ENCODE measurements around the gene CIPC.

The CIPC gene

GRCh38 chr14:77144412-77145115 lies 46.5 kb downstream of the CIPC start:
- H3K9me2 ChIP-seq (replicated peaks; ENCODE audit: insufficient read depth, low read length), result no peaks in the 10 kb centered on the region
- H3K79me2 ChIP-seq (ENCODE audit: insufficient read depth, low read length), result no peaks in the 10 kb centered on the region
- no peak overlapping the region for H3K27ac ChIP-seq (ENCODE audit: low read depth, low read length)
- H3K9me3 ChIP-seq (ENCODE audit: insufficient read depth, low read length), result no peaks in the 10 kb centered on the region
- H3K36me3 ChIP-seq (ENCODE audit: low read length), result no peaks in the 10 kb centered on the region
- no peak overlapping the region for H3K9ac ChIP-seq (ENCODE audit: low read length)
- no peak overlapping the region for H3K4me3 ChIP-seq (ENCODE audit: insufficient read depth, low read length, poor library complexity, severe bottlenecking)
- no peak overlapping the region for H3K4me2 ChIP-seq (ENCODE audit: low read depth, low read length, poor library complexity, severe bottlenecking)
- no peak overlapping the region for H2AFZ ChIP-seq (ENCODE audit: low read depth, low read length, severe bottlenecking)
- no peaks in the 10 kb centered on the region for H4K20me1 ChIP-seq (ENCODE audit: low read depth, low read length)
- TF ChIP-seq CTCF (IDR thresholded peaks at IDR 0.05; ENCODE audit: insufficient read depth, low read length, poor library complexity, severe bottlenecking) (no peak), EZH2phosphoT487 (conservative IDR thresholded peaks at IDR 0.05; ENCODE audit: low read length) (no peak)
- H3F3A ChIP-seq (ENCODE audit: insufficient read depth), result no peaks in the 10 kb centered on the region
- H3K27me3 ChIP-seq (ENCODE audit: low read length), result no peaks in the 10 kb centered on the region

- no peak overlapping the region for H2AFZ ChIP-seq (ENCODE audit: low read depth, low read length, severe bottlenecking)
- no peak overlapping the region for H3K27ac ChIP-seq (ENCODE audit: low read depth, low read length)
- no peaks in the 10 kb centered on the region for H3K27me3 ChIP-seq (ENCODE audit: low read length)
- H3K79me2 ChIP-seq (ENCODE audit: insufficient read depth, low read length), result no peaks in the 10 kb centered on the region
- H3K9me3 ChIP-seq (ENCODE audit: insufficient read depth, low read length), result no peaks in the 10 kb centered on the region
- TF ChIP-seq EZH2phosphoT487 (conservative IDR thresholded peaks at IDR 0.05; ENCODE audit: low read length), result no peak
- no peak for TF ChIP-seq CTCF (IDR thresholded peaks at IDR 0.05; ENCODE audit: insufficient read depth, low read length, poor library complexity, severe bottlenecking)
- no peaks in the 10 kb centered on the region for H3F3A ChIP-seq (ENCODE audit: insufficient read depth)
- no peak overlapping the region for H3K4me3 ChIP-seq (ENCODE audit: insufficient read depth, low read length, poor library complexity, severe bottlenecking)
- H3K9me2 ChIP-seq (replicated peaks; ENCODE audit: insufficient read depth, low read length), result no peaks in the 10 kb centered on the region
- H3K36me3 ChIP-seq (ENCODE audit: low read length), result no peaks in the 10 kb centered on the region
- H3K9ac ChIP-seq (ENCODE audit: low read length), result no peak overlapping the region
- no peaks in the 10 kb centered on the region for H4K20me1 ChIP-seq (ENCODE audit: low read depth, low read length)
- H3K4me2 ChIP-seq (ENCODE audit: low read depth, low read length, poor library complexity, severe bottlenecking), result no peak overlapping the region
Observed at GRCh38 chr14:77145975-77146740, 48.1 kb downstream of the CIPC start.

- H2AFZ ChIP-seq (ENCODE audit: low read depth, low read length, severe bottlenecking), result no peak overlapping the region
- H4K20me1 ChIP-seq (ENCODE audit: low read depth, low read length), result no peaks in the 10 kb centered on the region
- H3K27me3 ChIP-seq (ENCODE audit: low read length), result no peaks in the 10 kb centered on the region
- no peaks in the 10 kb centered on the region for H3K79me2 ChIP-seq (ENCODE audit: insufficient read depth, low read length)
- no peak overlapping the region for H3K4me3 ChIP-seq (ENCODE audit: insufficient read depth, low read length, poor library complexity, severe bottlenecking)
- no peaks in the 10 kb centered on the region for H3K36me3 ChIP-seq (ENCODE audit: low read length)
- TF ChIP-seq EZH2phosphoT487 (conservative IDR thresholded peaks at IDR 0.05; ENCODE audit: low read length) (no peak), CTCF (IDR thresholded peaks at IDR 0.05; ENCODE audit: insufficient read depth, low read length, poor library complexity, severe bottlenecking) (no peak)
- no peak overlapping the region for H3K27ac ChIP-seq (ENCODE audit: low read depth, low read length)
- no peaks in the 10 kb centered on the region for H3K9me3 ChIP-seq (ENCODE audit: insufficient read depth, low read length)
- H3K9ac ChIP-seq (ENCODE audit: low read length), result no peak overlapping the region
- H3F3A ChIP-seq (ENCODE audit: insufficient read depth), result no peaks in the 10 kb centered on the region
- no peak overlapping the region for H3K4me2 ChIP-seq (ENCODE audit: low read depth, low read length, poor library complexity, severe bottlenecking)
- H3K9me2 ChIP-seq (replicated peaks; ENCODE audit: insufficient read depth, low read length), result no peaks in the 10 kb centered on the region
Observed at GRCh38 chr14:77148510-77149231, 50.6 kb downstream of the CIPC start.

Measured in SU-DHL-6 (cell line).